Upper lobe of left lung (tissue), 4 donors: ENCODE measurements around the gene YJEFN3.

ENCODE experiments used
- CTCF ChIP-seq, 6 experiments: fragments of 450-650 bp in 4 of 6; fragments of 200-600 bp in 2 of 6; sonication (generic) in 2 of 6; IDR thresholded peaks; one replicate each; pipeline ENCODE4 v1.5.1; 2016 to 2019; ENCODE audit warnings: antibody characterized with exemption in 6 of 6
- EP300 ChIP-seq, 4 donors: sonication (generic); formaldehyde crosslinking; IDR thresholded peaks; one replicate each; pipeline ENCODE4 v1.5.1; 2017; ENCODE audit warnings: antibody characterized with exemption in 4 of 4, control low read depth in 2 of 4
- POLR2A ChIP-seq, 4 donors: fragments of 450-650 bp; IDR thresholded peaks; one replicate each; pipeline ENCODE4 v1.5.1; 2016 to 2017; ENCODE audit warnings: antibody characterized with exemption in 4 of 4, mild to moderate bottlenecking in 2 of 4
- POLR2AphosphoS5 ChIP-seq, 2 donors: sonication (generic); formaldehyde crosslinking; IDR thresholded peaks; one replicate each; pipeline ENCODE4 v1.5.1; 2017; ENCODE audit warnings: antibody characterized with exemption in 2 of 2

DNA sequence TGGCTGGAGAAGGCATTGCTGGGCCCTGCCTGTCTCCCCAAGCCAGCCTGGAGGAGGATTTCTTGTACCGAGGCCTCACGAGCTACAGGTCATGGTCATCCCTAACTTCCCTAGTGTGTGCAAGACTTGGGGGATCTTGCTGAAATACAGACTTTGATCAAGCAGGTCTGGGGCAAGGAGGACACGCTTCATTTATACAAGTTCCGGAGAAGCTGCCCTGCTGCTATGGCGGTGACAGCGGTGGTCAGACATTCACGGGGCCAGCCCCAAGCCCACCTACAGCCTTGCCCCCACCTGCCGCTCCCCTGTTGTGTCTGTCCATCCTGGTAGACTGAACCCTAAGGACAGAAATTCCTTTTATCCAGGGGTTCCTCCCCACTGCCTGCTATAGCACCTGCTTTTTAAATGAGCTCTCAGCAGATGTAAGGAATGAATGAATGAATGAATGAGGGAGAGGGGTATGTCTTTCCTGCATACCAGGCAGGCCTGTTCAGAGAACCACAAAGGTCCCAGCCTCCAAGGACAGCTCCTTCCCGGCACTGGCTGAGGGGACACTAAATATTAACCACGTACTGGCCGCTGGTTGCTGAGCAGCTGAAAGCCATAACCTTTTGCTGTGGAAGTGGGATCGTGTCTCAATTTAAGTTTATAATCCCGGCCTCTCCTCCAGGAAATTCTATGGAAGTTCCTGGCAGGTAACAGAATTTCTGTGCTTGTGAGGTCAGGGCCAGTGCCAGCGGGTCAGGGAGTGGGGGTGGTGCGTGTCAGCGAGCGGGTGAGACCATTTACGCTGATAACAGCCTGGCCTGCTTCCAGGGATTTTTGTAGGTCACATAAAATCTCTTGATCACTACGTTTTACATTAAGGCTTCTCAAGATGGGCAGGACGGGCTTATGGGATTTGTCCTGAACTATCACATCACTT, 40.5 kb upstream of the YJEFN3 start:
- TF ChIP-seq POLR2A (IDR thresholded peaks at IDR 0.05), result no peak
- no peak for TF ChIP-seq CTCF (IDR thresholded peaks at IDR 0.05)
- TF ChIP-seq POLR2AphosphoS5 (IDR thresholded peaks at IDR 0.05), result no peak
- no peak for TF ChIP-seq EP300 (IDR thresholded peaks at IDR 0.05)
